Retina (tissue), 1 donor: ENCODE measurements around the gene SHC1.

Experiments used
- DNase-seq: peaks from one replicate; pipeline ENCODE4 v3.0.0-alpha.2; 2016

The SHC1 gene

DNA sequence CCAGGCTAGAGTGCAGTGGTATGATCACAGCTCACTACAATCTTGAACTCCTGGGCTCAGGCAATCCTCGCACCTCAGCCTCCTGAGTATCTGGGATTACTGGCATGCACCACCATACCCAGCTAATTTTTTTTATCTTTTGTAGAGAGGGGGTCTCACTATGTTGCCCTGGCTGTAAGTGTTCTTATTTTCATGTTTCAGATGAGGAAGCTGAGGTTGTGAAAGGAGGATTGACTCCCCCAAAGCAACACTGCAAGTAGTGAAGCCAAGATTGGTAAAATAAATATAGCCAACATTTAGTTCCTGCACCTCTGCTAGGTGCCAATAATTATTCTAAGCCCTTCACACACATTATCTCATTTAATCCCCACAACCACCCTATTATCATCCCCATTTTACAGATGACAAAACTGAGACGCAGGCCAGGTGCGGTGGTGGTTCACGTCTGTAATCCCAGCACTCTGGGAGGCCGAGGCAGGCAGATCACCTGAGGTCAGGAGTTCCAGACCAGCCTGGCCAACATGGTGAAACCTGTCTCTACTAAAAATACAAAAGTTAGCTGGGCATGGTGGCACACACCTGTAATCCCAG, 36.1 kb downstream of the SHC1 start:
- no peak for DNase-seq

GRCh38 chr1:154931940-154932487, 38.5 kb downstream of the SHC1 start:
- no peak for DNase-seq

- no peak for DNase-seq
Measured at GRCh38 chr1:154926201-154926600, 44.3 kb downstream of the SHC1 start.

DNA sequence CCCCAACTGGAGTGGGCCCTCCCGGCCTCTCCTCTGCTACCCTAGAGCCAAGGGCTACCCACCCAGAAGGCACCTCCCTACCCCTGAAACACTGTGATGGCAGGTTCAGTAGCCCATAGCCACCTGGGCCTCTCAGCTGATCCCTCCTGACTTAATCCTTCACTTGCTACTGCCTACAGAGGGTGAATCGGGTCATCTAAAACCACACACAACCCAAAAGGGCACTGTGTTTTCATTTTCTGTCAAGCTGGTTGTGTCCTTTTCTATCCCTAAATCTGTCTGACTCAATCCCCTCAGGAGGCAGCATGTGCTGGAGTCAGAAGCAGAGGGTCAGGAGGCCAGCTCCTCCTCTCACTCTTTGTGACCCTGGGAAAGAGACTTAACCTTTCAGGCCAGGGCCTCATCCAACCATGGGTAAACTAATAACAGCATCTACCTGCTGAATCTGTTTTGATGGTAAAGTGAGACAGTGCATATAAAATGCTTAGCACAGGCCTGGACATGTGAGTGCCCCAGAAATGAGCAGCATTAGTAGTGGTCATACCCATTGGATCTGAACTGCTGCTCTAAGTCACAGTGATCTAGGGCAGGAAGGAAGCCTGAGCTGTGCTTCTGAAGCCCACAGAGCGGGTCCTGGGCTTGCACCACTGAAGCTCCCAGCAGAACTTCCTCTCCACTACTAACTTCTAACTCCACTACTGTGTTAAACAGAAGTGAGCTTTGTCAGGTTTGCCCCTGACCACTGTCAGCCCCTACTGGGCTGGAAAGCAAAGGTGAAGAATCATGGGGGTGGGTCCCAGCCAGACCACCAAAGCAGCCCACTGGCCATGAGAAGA, 45.0 kb downstream of the SHC1 start:
- DNase-seq, result no peak

DNA sequence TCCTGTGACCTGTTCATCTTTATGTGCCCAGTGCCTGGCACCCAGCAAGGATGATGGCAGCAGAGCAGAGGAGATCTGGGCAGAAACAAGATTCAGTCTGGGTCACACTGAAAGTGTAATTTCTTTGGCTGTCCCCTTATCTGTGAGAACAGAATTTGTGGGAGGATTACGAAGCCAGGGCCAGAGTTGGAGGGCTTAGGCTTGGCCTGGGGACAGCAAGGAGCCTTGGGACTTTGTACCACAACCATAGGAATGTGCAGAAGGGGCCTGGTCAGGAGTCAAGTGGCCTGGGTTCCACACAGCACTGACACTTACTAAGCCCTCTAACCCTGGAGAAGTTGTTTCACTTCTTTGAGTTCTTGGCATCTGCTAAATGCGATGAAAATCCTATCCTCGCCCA, 46.9 kb downstream of the SHC1 start:
- DNase-seq, result no peak

DNA sequence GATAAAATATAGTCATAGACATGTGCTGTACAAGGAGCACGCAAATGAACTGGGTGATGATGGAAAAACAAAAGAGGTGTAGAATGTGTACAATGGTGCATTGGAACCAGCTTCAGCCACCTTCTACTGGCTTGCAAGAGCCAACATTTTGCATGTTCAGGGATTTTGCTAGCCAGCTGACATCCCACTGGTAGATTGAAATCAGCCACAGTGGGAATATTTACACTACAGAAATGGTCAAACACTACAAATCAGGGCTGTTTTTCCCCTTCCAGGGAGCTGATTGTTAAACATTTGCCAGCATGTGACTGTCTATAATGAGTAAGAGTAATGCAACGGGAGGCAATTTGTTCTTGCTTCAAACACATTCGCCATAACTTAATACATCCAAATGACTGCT, 57.3 kb downstream of the SHC1 start:
- no peak for DNase-seq

DNA sequence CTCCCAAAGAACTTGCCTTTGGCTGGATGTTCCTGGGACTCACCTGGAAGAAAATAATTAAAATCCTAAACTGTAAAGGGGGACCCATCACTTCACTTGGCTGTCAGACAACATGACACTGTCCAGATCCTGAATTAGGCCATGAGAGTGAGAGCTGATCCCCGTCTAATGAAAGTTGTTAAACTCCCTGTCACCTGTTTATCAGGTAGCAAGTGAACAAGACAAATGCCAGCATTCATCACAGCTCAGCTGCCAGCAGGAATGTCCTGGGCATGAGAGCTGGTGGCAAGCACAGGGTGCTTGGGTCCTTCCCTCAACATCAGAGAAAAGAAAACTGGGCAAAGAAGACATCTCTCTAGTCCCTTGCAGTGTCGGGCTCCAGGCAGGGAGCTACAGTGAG, 57.8 kb downstream of the SHC1 start:
- DNase-seq, result no peak
